HG03439 (cell line): ENCODE results near the gene AUTS2.

Experiments used
- ATAC-seq: cut with Tn5 transposase; IDR thresholded peaks from one replicate; pipeline ENCODE4 v1.9.1; 2021; ENCODE audit warnings: mild to moderate bottlenecking, moderate library complexity; ENCODE audit not compliant: unreplicated experiment

AUTS2 gene

DNA sequence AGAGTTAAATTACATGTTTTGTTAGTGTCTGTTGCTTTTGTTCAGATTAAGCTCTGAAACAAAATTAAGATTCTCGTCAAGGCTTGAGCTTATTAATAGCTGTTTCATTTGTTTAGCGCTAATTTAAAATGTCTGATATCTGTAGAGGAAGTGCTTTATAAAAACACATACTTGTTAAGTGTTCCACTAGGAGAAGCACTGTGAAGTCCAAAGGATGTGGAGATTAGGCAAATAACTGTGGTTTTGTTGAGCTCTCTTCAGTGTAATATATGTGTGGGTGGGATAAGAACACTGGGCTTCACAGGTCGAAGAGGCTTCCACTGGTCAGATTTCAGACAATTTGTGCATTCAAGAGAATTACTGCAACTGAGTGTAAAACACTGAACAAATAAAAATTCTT is 242.0 kb downstream of the AUTS2 start:
- no peak for ATAC-seq

- peak; percentile 72 for ATAC-seq
Observed at GRCh38 chr7:69843653-69844052, 245.4 kb downstream of the AUTS2 start.

DNA sequence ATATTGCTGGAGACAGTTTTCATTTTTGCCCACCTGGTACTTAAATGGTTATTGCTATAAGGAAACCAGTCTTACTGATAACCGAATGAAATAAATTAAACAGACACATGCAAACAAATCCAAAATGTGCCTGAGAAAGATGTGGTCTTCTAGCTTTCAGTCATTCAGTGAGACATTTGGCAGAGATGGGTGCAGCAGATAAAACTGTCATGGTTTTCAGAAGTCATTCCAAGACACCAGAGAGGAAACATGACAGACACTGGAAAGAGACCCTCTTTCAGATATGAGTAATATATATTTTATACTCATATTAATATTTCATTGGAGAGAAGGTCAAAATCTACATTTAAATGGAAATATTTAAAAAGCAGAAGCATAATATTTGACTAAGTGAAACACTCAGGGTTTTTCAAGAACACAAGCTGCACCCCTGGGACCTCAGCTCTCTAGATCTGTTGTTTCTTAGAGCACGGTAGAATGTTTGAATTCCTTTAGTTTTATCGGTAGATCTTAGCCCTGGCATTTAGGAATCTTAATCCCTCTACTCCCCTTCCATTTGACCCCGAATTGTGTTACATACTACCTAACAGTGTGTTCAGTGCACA is 246.1 kb downstream of the AUTS2 start:
- no peak for ATAC-seq

- no peak for ATAC-seq
Observed at GRCh38 chr7:69845721-69846495, 247.6 kb downstream of the AUTS2 start.

DNA sequence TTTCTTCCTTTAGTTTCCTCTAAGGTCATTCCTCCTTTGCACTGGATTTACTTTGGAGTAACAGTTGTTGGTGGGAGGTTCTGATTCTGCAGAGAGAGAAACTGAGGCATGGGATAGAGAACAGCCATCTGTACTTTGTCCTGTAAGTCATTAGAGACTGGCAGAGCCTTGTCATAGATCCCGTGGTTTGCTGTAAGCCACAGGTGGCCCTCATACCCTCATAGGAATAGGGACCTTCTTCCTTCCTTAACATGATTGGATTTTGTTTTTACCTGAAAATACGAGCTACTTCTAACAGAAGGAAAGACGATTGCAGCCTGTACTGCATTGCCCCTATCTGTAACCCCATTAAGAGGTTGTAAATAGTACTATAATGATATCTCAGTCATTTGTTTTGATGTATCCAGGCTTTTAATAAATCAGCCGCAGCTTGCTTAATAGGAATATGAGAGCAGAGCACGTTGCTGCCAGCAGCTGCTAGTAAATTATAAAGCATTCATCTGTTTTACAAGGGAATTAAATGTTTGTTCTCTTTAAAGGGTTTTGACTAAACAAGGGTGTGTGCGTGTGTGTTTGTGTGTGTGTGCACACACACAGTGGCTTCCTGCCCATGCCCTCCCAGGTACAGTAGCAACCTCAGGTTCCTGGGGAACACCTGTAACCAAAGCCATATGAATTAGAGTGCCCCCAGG is 249.8 kb downstream of the AUTS2 start:
- ATAC-seq, result no peak

DNA sequence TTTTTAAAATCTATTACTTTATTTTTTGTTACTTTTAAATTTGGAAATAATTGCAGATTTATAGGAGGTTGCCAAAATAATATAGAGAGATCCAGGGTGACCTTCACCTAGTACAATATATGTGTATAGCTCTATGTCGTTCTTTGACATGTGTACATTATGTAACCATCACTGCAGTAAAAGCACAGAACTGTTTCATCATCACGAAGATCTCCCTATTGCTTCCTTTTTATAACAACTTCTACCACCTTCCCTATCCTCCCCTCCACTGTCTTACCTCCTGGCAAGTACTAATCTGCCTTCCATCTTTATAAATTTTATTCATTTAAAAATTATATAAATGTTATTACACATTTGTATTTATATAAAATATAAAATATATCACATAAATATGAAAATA is 251.0 kb downstream of the AUTS2 start:
- no peak for ATAC-seq

GRCh38 chr7:69857014-69857413 is 258.7 kb downstream of the AUTS2 start:
- no peak for ATAC-seq

DNA sequence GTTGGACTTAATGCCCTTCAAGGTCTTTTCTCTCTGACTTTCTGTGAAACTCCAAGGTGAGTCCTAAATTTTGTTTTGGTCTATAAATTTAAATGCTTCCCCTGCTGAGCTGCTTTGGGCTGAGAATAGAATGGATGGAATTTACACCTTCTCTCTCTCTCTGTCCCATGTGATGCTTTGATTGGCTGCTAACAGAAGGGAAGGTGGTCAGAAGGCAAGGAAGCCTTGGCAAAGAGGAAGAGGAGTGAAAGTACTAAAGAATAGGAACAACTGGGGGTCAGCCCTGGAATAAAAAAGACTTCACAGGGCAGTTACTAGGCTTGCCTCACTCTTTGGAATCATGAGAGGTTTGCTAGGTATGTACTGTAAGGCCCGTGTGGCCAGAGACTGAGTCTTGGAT is 260.2 kb downstream of the AUTS2 start:
- ATAC-seq, result no peak

DNA sequence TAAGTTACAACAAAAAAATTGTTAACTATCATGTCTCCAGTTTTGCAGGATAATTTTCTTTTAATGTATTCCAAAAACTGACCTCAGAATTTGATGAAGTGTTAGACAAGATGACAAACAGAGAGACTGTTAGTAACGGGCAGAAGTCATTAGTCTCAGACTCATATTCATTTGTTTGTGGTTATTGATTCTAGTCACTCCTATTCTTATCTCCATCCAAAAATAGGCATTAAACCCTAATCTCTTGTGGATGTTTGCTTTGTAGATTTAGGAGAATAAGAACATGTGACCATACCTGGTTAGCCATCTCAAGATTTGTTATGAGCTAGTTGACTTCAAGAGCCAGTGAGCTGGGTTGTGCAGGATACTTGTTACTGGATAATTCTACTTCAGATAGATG is 261.1 kb downstream of the AUTS2 start:
- ATAC-seq, result peak; percentile 62

- no peak for ATAC-seq
Observed at GRCh38 chr7:69860486-69860885, 262.2 kb downstream of the AUTS2 start.

- ATAC-seq, result no peak
Observed at GRCh38 chr7:69860941-69861622, 262.8 kb downstream of the AUTS2 start.

- ATAC-seq, result no peak
Observed at GRCh38 chr7:69862413-69863064, 264.3 kb downstream of the AUTS2 start.

DNA sequence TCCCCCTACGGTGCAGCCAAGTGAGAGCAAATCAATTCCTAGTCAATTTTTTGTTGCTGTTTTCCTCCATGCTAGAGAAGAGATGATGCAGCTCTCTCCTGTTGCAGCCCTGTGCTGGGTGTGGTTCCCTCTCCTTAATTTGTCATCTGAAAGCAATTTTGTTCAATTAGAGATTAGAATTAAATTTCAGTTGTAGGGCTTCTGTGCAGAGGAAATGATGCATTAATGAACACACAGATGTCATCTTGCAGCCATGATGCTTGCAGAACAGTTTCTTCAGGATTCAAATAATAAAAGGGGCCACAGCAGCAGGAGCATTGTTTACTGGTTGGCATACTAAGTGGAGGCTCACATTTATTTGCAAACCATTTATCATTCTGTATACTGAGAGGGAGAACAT is 266.0 kb downstream of the AUTS2 start:
- ATAC-seq, result no peak

DNA sequence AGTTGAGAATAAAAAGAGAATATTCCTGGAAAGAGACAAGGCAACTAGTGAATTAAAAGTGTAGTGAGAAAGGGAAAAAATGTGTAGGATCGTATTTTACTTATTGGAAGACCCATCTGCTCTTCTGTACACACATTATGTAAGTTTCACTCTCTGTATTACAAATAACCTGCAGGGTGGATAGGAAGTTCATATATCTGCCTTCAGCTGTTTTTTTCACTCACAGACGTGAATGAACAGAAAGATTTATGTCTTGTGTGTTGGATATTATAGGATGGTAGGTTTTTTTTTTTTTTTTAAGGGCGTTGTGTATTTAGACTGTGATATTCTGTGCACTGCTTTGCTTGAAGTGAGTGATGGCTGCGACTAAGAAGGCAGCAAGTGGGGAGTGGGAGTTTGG is 266.5 kb downstream of the AUTS2 start:
- ATAC-seq, result peak; percentile 73

DNA sequence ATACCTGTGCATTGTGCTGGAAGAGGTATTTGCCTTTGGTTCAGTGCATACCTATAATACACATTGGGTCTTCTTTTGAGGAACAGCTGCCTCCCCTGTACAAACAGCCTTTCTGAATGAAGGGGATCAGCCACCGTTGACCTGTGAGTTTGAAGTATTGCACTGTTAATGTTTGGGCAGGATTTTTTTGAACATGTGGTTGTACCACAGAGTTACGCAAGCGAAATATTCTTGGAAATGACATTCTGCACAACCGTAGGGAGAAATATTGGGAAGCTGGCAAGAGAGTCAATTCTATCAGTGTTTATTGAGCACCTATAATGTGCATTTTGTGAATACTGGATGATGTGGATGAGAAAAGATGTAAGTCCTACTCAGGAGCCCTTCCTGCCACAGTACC is 270.6 kb downstream of the AUTS2 start:
- no peak for ATAC-seq

DNA sequence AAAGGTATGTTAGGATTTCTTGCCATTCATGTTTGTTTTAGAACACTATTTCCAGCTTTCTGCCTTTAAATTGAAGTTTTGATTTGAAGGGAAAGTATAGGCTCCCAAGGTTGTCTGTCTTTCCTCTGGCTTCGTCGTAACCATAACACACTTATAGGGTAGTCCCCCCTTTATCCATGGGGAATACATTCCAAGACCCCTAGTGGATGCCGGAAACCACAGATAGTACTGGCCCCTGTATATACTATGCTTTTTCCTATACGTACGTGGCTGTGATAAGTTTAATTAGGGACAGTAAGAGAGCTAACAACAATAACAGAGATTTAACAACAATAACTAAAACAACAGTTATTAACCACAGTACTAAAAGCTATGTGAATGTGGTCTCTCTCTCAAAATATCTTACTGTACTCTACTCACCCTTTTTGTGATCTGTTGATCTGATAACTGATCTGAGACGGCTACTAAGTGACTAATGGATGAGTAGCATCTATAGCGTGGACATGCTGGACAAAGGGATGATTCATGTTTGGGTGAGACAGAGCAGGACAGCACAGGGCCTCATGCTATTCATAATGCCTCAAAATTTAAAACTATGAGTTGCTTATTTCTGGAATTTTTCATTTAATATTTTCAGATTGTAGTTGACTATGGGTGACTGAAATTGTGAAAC is 273.1 kb downstream of the AUTS2 start:
- no peak for ATAC-seq

DNA sequence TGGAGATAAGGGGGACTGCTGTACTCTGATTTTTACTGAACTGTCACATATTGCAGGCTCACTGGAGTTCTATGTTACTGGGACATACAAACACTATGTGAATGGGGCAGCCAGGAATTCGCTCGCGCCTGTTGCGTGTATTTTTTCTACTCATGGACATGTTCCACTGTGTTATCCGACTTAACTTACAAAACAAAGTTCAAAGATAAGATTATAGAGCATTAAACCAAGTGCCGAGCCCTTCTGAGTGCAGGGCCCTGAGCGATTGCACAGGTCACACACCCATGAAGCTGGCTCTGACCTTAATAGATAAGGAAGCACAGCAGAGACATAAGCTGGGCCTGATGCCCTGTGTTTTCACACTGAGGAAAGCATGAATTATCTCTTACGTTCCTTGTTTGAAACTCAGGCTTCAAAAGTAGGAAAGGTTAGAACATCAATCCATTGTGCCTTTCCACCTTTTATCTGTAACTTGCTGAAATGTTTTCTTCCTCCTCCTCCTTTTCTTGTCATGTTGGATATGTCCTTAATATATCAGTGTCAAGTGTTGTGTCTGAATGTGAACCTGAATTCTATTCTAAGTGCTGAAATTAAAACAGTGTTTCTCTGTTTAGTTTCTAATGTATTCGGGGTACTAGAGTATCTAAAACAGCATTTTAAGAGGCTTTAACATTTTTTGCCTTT is 273.8 kb downstream of the AUTS2 start:
- no peak for ATAC-seq

DNA sequence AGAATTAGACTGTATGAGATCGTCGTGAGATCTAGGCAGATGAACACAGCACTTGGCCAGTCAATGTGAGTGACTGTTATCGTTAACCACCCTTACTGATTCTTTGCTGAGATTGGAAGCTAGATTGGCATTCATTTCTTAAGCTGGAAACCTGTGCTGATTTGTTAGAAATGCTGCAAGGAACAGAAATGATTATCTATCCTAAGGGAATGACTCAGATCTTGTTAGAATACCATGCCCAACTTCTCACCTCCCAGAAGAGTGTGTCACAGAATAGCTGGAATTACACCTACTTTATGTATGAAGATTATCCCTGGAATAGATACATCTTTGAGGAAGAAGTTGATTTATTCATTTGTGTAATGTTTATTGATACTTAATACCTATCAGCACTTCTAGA is 275.2 kb downstream of the AUTS2 start:
- ATAC-seq, result no peak

DNA sequence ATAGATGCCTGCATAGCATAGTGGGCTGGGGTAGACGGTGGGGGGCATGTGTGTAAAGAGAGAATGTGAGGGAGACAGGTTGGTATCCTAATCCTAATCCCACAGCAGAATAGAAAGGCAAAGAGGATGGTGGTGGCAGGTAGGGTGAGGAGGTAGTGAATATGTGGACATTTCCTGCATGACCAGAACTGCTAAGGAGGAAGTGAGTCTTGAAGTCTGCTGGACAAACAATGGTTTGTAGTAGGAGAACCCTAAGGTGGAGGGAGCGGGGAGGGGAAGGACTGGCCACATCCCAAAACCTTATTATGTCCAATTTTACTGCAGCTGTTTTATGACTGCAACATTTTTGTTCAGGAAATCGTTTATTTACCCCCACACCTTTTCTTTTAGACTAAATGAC is 279.7 kb downstream of the AUTS2 start:
- ATAC-seq, result no peak

DNA sequence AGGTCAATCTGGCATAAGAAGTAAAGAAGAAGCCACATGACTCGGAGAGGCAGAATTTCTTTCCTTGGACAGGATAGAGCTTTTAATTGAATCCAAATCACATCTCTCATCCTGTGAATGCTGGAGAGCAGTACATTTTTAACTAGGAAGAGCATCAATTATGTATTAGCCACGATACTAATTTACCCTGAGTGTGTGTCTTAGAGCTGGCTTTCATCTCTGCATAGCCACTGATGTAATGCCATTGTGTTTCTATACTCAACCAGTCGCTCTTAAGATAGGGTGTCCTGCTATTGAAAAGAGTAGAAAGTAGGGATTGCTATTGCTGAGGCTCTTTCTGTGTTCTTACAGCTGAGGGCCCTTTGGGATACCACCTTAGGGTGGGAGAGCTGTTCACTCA is 280.3 kb downstream of the AUTS2 start:
- no peak for ATAC-seq
